Mesothelial cell of epicardium (in vitro differentiated cells): ENCODE data around the gene RB1. TPM values are rescaled to one million over a fixed set of nuclear protein-coding genes. Genes with fewer than 3 reads are reported as not detected.

Experiments used
- DNase-seq, 2 experiments: peaks; one replicate each; pipeline ENCODE4 v3.0.0; 2021; ENCODE audit warnings: low spot score in 2 of 2; ENCODE audit not compliant: unreplicated experiment in 2 of 2
- H3K27ac Mint-ChIP-seq: 2 replicates; pipeline ENCODE4 v1.8.0; 2021; ENCODE audit warnings: mixed read lengths
- H3K27me3 Mint-ChIP-seq: 2 replicates; pipeline ENCODE4 v1.8.0; 2021; ENCODE audit warnings: low read depth, mixed read lengths
- H3K36me3 Mint-ChIP-seq: 2 replicates; pipeline ENCODE4 v1.8.0; 2021; ENCODE audit warnings: mixed read lengths
- H3K4me1 Mint-ChIP-seq: 2 replicates; pipeline ENCODE4 v1.8.0; 2021; ENCODE audit warnings: mixed read lengths
- H3K4me3 Mint-ChIP-seq: 2 replicates; pipeline ENCODE4 v1.8.0; 2021; ENCODE audit warnings: mild to moderate bottlenecking, moderate library complexity, mixed read lengths
- H3K9me3 Mint-ChIP-seq: 2 replicates; pipeline ENCODE4 v1.8.0; 2021; ENCODE audit warnings: mixed read lengths
- CTCF ChIP-seq: fragments of 200-600 bp; sonication (generic); IDR thresholded peaks from one replicate; pipeline ENCODE4 v1.5.0; 2021; ENCODE audit warnings: antibody characterized with exemption; ENCODE audit not compliant: unreplicated experiment
- total RNA-seq: library from RNA; stranded (reverse); gene quantifications from 3 replicates; pipeline ENCODE4 v1.2.1, GENCODE V29; 2021

Gene RB1
- total RNA-seq, 1 donor from 2014 or later = 34.7 TPM

- peaks cover 22% of the 10 kb centered on the region for H3K9me3 Mint-ChIP-seq
- H3K27ac Mint-ChIP-seq = no peak overlapping the region
- no peaks in the 10 kb centered on the region for H3K4me1 Mint-ChIP-seq
- DNase-seq = no peak
- no peak for TF ChIP-seq CTCF
- H3K4me3 Mint-ChIP-seq = no peak overlapping the region
- no peaks in the 10 kb centered on the region for H3K27me3 Mint-ChIP-seq
- peaks cover 51% of the 10 kb centered on the region for H3K36me3 Mint-ChIP-seq
Measured at GRCh38 chr13:48315969-48316650, 12.6 kb downstream of the RB1 start.

- Mint-ChIP-seq H3K4me3 (no peak overlapping the region), H3K27me3 (no peaks in the 10 kb centered on the region), H3K9me3 (peaks cover 29% of the 10 kb centered on the region), H3K36me3 (peaks cover 57% of the 10 kb centered on the region), H3K4me1 (no peaks in the 10 kb centered on the region), H3K27ac (no peak overlapping the region)
- TF ChIP-seq CTCF = no peak
- no peak for DNase-seq
Measured at GRCh38 chr13:48316826-48317510, 13.4 kb downstream of the RB1 start.

GRCh38 chr13:48317511-48318376 is 14.2 kb downstream of the RB1 start:
- Mint-ChIP-seq H3K27me3 (no peaks in the 10 kb centered on the region), H3K36me3 (peaks cover 62% of the 10 kb centered on the region), H3K9me3 (peaks cover 37% of the 10 kb centered on the region), H3K27ac (no peak overlapping the region), H3K4me3 (no peak overlapping the region), H3K4me1 (no peaks in the 10 kb centered on the region)
- TF ChIP-seq CTCF = no peak
- no peak for DNase-seq

- peaks cover 59% of the 10 kb centered on the region for H3K36me3 Mint-ChIP-seq
- peaks cover 41% of the 10 kb centered on the region for H3K9me3 Mint-ChIP-seq
- H3K27ac Mint-ChIP-seq = no peak overlapping the region
- peak in 1 of 2 experiments; percentile 21 for DNase-seq
- H3K27me3 Mint-ChIP-seq = no peaks in the 10 kb centered on the region
- H3K4me1 Mint-ChIP-seq = no peaks in the 10 kb centered on the region
- no peak for TF ChIP-seq CTCF
- H3K4me3 Mint-ChIP-seq = no peak overlapping the region
Measured at GRCh38 chr13:48318377-48318811, 14.8 kb downstream of the RB1 start.

GRCh38 chr13:48318821-48319511 is 15.4 kb downstream of the RB1 start:
- TF ChIP-seq CTCF = no peak

More at GRCh38 chr13:48318821-48319511, 15.4 kb downstream of the RB1 start:
- no peaks in the 10 kb centered on the region for H3K4me1 Mint-ChIP-seq
- peaks cover 57% of the 10 kb centered on the region for H3K36me3 Mint-ChIP-seq
- H3K9me3 Mint-ChIP-seq = peaks cover 41% of the 10 kb centered on the region
- no peak overlapping the region for H3K4me3 Mint-ChIP-seq
- H3K27ac Mint-ChIP-seq = no peak overlapping the region
- H3K27me3 Mint-ChIP-seq = no peaks in the 10 kb centered on the region
- DNase-seq = no peak
